NCI-H2081 treated with DMSO at 0.1 percent for 48 hours (cell line): ENCODE results near the gene C11orf58.

Source experiments
- DNase-seq: peaks from one replicate; lab custom pipeline; 2025; lab: John Stamatoyannopoulos, UW

Gene C11orf58

DNA sequence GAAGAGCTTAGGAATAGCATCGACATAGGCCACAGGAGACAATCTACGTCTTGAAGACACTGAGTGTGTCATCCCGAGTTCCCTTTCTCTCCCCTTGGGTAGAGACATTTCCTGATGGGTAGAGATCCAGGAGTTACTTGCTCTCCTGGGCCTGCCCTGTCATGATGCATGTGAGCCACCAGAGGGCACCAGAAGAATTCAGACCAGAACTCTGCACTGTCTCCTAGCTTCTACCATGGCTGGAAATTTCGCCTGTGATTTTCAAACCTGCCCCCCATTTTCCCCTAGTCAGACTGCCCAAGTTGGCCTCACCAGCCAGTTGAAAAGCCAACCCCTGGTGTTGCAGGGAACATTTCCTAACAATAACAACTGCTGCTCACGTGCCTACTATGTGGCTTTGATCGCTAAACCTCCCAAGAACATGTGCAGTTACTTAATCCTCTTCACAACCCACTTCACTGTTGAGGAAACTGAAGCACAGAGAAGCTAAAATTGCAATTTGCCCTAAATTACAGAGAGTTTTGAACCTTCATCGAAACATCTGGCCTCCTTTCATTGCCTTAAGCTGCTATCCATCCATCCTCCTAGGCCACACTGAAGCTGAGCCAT, 47.2 kb downstream of the C11orf58 start:
- peak; percentile 8 for DNase-seq

DNA sequence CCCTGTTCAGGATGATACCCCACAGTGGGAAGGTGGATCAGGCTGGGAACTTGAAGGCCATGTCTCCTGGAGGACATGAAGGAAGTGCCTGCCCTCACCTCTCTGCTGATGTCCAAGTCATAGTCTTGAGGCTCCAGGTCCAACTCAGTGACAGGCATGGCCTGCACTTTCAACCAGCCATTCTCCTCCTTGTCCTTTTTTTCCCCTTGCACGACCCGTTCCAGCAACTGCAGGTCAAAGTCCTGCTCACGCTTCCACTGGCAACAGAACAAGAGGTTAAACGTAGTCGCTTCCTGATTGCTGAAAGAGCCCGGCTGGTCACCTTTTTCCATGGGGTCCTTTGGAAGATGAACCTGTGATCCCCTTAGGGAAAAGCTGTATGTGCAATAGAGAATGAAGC, 47.7 kb downstream of the C11orf58 start:
- DNase-seq, result no peak

DNA sequence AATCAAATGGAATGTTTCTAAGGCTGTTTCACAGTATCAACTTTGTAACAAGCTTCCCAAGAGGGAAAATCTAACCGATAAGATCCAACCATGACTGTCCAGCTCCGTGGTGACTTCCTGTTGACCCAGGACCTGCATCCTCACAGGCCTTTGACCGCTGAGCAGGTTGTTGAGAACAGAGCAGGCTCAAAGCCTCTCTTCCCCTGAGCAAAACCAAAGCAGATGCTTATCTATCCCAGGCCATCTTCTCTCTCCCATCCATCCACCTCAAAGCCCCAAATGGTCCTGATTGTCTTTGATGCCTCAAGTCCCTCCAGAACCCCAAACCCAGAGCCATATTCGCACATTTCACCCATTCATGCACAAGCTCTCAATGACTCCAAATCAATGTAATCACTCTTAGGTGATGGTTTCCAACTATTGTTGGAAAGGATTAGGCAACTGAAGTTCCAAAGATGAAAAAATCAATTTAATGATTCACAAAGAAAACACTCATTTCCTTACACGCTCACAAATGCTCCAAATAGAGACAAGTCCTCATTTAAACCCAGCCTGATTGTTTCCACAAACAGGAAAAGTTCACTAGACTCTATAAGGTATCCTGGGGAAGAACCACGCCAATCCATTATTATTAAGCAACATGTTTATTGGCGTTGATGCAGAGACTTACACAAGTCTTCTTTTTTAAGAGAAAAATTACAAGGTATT, 48.7 kb downstream of the C11orf58 start:
- DNase-seq, result no peak

DNA sequence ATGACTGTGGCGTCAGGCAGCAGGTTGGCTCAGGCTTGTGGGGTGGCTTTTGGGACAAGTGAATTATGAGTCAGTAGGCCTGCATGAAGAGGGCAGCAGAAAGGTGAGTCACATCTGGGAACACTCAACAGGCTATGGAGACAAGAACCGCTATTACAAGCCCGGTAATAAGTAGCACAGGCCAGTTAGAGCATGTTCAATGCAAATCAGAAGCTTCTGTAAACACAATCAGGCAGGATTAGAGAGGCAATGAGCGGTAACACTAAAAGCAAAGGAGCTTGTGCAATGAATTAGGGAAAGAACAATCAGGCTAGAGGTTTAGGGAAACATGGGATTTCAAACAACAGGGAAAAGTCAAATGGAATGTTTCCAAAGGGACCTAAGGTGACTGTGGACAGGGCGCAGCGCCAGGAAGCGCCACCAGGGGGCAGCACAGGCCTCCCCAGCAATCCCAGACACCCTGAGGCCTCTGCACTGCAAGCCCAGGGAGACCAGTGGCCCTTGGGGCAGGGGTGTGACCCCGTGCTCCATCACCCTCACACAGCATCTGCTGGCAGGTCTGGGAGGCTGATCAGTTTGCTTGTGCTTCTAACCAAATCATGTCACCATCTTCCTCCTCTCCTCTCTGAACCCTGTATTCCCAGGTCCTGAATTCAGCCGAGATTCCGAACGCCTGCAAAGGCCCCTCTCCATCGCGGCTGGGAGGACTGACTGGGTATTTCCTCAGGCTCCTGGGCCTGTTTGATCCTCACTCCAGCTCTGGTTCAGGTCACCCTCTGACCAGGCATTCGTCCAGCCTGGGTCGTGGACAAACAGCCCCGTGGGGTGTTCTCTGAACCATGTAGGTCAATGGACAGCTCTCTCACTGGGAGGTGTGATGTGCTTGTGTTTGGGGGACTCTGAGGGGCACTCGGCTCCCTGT, 50.0 kb downstream of the C11orf58 start:
- DNase-seq, result no peak

- DNase-seq, result no peak
These were observed 50.6 kb downstream of the C11orf58 start for GRCh38 chr11:16789063-16789420.

DNA sequence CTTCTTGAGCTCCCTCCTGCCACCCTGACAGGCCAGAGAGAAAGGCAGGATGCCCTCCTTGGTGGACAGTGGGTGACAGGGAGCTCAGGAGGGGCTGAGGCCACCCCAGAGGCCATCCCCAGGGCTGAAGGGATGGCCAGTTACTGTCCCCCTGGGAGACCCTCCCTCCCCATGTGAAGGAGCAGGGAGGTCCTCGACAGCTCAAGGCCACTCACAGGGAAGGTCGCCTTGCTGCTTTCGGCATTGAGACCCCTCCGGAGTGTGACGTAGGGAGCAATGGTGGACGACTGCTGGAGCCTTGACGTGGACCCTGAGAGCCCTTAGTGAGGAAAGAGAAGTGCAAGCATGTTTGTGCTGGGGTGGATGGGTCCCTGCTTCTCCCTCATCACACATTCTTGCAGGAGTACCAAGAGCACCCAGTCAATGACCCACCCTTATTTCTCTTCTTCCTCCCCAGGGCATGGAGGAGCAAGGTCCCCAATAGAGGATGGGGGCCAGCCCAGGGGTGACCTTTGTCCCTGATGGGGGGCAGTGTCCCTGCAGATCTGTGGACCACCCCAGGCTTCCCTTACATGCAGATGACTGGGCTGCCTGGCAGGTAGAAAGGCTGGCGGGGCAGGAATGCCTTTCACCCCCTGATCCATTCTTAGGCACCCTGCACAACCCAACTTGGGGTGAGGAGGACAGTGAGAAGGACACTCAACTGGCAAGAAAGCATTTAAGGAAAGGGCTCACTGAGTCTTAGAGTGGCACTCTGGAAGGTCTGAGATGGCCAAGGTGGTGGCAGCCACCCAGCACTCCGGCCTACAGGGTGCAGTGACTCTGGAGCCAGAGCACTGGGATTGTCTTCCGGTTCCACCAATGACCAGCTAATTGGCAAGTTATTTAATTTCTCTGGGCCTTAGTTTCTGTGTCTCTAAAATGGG, 51.4 kb downstream of the C11orf58 start:
- DNase-seq, result no peak

DNA sequence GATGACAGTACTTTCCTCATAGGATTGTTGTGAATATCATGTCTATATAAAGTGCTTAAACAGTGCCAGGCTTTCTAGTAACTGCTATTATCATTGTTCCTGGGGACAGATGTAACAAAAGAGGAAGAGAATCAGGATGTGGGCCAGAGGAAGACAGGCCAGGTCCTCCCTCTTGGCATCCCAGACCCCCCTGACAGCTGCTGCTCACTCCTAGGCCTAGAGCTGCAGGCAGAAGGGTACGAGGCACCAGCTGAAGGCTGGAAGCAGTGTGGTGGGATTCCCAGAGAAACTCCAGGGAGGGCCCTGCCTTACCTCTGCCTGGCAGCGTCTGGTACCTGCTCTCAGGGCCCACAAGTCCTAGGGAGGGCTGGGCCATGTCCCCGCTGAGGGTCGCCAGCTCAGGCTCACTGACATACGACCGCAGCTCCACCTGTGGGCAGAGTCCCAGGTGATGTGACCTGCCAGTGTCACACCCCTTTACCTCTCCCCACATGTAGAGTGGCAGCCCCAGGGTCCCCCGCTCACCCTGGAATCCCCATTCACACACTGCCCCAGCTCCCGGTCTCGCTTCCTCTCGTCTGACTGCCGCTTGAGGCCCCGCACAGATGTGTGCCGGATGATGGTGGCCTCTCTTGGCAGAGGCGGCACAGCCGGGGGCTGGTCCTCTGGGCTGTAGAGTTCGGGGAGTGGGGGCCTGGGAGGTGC, 52.2 kb downstream of the C11orf58 start:
- no peak for DNase-seq

DNA sequence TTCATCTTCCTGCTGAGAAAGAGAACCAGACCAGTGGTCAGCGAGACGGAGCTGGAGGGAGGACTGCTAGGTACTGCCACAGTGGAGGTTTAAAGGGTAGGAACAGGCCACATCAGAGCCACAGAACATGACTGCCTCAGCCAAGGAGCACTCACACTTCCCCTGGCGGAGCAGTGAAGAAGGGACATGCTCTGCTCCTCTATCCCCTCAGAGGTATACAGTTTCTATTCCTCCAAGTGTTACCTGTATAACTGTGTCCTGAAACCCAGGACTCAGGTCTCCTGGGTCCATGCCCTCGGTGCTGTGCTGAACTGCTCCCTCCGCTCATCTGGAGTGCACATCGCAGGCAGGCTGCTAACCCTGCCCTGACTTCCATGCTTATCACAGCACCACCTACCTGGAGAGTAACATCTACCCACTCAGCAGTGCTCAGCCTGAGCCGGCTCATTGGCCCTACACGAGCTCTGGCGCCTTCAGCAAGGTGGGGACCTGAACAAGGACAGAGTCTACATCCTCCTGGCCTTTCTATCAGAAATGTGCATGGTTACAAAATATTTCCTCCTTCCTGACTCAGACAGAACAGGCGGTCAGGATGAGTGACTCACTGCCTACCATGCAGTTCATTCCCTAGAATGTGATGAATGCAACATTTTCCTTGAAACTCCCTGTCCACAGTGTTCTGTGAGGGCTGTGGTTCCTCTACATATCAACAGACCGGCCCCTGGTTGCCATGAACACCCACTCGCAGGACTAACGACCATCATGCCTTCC, 52.9 kb downstream of the C11orf58 start:
- no peak for DNase-seq

DNA sequence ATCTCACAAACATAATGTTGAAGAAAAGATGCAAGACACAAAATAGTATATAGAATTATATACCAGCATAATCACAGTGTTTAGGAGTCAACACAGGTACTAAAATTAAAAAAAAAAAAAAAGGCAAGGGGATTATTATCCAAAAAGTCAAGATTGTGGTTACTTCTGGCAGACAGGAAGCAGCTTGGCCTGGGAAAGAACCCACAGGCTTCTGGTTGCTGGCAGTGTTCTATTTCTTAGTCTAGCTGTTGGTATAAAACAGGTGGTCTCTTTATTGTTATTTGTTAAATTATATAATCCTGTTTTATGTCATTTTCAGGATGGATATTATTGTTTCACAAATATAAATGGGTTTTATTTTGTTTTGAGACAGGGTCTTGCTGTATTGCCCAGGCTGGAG, 54.0 kb downstream of the C11orf58 start:
- no peak for DNase-seq

DNA sequence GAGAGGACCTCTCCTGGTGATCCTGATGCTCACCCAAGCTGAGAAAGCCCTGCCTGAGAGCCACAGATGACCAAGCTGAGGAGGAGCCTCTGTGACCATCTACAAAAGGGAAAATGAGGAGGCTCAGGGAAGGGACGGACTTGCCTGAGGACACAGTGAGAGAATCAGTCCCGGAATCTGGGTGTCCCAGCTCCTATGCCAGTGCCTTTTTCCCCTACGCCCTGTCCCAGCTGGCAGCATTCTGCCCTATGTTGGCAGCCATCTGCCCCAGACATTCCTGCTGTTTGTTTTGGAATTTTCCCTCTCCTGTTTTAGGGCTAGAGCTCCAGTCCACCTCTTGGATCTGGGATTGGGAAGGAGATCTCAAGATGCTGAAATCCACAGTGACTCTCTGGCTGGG, 54.6 kb downstream of the C11orf58 start:
- DNase-seq, result no peak

- DNase-seq, result no peak
These were observed 55.1 kb downstream of the C11orf58 start for GRCh38 chr11:16793511-16793910.

DNA sequence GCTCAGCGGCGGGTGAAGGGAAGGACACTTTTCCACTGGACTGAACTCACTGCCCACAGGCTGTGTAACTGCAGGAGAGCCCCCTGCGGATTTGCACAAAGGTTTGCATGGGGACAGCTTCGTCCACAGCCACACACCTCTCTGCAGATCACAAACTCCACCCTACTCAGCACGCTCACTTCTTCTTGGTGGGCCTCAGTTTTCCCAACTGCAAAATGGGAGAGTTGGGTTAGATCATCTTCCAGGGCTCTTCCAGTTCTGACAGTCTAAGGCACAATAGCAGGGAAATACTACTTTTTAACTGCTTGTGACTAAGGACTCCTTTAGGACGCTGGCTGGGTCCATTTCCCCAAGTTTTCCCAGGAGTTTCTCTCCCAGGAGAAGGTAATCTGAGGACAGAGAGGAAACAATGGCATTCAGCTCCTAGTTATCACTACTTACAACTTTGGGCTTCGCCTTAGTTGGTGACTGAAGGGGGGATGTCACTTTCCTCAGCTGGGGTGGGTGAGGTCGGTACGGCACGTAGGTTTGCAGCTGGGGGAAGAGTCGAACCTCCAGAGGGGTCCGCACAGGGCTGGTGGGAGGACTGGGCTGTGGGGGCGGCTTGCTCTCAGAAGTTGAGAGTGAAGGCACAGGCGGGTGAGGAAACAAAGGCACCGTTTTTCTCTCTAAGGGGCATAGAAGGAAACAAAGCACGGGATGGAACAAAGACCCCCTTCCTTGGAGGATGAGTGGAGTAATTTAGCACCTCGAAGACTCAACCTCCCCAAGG, 55.8 kb downstream of the C11orf58 start:
- DNase-seq, result no peak

DNA sequence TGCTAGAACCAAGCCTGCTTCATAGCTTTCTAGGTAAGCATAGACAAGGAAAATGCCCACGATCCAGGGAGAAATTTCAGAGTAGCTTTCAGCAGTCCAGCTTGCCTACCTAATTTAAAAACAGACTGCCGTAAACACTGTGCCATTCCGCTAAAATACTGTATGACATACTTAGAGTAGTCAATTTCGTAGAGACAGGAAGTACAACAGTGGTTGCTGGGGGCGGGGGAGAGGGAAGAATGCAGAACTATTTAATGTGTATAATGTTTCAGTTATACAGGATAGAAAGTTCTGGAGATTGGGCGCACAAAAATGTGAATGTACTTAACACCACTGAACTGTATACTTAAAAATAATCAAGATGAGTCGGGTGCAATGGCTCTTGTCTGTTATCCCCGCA, 56.7 kb downstream of the C11orf58 start:
- no peak for DNase-seq

DNA sequence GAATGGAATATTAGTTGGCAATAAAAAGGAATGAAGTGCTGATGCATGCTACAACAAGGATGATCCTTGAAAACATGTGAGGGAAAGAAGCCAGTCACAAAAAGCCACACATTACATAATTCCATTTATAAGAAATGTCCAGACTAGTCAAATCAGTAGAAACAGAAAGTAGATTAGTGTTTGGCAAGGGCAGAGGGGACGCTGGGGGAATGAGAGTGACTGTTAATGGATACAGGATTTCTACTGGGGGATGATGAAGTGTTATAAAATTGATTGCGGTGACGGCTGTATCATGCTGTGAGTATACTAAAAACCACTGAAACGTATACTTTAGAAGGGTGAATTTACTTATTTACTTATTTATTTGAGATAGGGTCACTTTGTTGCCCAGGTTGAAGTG, 57.9 kb downstream of the C11orf58 start:
- DNase-seq, result no peak

- no peak for DNase-seq
These were observed 59.3 kb downstream of the C11orf58 start for GRCh38 chr11:16797776-16798175.

DNA sequence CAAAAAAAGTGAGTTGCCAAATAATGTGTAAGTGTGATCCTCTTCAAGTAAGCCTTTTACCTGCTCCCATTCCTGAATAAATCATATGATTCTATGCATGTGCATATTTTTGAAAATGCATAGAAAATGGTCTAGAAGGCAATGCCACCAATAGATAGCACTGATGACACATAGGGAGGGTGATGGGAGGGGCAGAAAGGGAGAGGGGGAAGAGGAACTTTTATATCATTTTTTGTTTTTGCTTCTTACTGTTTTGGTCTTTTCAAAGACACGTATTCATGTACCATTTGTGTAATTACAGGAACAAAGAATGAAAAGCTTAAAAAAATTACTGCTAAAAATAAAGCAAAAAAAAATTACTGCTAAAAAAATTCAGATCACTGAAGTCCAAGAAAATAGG, 60.8 kb downstream of the C11orf58 start:
- no peak for DNase-seq

DNA sequence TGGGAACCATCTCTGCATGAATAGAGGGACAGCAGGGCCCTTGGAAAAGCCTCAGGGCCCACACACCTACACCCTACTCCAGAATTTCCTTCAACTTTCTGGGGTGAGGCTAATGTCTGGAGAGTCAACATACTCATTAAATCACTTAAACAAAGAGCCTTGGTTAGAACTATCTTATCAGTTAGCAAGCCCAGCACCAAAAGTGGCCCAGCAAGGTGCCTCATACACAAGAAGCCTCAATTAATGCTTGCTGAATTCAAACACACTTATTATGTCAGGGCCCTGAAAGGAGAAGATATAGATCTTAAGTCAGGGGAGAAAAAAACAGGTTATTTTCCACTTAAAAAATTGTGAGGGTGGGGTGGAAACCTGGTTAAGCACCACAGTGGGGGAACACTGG, 61.4 kb downstream of the C11orf58 start:
- DNase-seq, result no peak

GRCh38 chr11:16800382-16800781, 61.9 kb downstream of the C11orf58 start:
- no peak for DNase-seq

DNA sequence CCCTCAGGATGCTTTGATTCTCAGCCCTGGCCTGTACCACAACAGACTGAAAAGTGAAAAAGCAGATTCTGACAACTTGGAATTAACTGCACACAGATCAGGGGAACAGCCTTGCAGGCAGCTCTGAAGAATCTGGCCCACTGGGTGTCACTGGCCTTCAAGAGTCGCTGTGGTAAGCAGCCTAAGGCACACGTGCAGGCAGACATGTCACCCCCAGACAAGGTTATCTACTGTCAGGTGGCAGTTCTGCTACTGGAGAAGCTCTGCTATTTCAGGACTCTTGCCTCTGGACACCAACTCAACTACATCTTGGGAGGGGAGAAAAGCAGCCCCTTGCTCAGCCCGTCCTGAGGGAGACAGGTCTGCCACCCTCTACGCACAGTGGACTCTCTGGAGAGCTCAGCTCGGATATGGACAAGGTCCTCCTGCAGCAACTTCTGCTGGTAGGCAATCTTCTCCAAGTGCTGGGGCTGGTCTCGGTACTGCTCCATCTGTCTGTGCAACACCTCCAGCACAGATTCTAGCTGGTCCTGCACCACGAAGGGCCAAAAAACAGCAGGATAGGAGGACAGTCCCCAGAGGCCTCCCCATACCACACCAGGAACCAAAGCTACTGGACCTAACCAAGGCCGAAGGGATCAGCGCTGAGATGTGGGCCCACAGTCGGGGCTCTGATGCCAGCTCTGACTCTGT, 63.0 kb downstream of the C11orf58 start:
- no peak for DNase-seq
